ENCODE measurements around the gene NEDD4L. TPM values are rescaled to one million over a fixed set of nuclear protein-coding genes. Genes with fewer than 3 reads are reported as not detected.
A peak's percentile ranks its signal among the peaks of the same experiment; 100 is the strongest.

NEDD4L gene
- total and polyA plus RNA-seq, 2 experiments from 2014 or later: 36.2 to 72.3 TPM

DNA sequence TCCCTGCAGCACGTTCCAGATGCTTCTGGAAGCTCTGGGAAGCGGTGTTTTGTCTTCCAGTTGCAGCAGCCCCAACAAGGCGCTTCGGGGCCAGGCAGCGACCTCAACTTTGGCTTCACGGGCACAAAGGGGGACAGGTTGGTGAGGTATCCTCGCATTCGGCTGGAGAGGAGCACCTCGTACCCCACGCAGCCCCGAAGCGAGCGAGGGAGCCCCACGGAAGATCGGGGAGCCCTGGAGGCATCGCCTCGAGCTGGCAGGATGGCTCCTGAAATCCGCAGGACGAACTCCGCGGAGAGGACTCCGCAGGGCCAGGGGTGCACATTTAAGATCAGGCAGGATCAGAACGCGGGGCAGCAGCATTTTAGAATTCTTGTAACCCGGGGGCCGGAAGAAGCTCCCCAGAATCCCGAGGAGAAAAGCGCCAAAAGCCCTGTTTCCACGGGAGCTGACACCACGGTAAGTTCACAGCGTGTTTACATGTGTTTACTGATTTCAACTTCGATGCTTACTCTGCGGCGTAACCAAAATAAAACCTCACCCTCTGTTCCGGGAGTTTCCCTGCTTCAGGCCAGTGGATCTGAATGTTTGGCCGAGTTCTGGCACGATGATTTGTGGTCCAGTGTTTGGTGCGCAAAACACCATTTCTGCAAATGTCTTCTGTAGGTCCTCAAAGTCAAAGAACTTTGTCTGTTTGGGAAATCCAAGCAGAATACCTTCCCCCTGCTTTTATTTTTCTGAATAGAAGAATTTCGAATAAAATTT, 212.5 kb downstream of the NEDD4L start:
- Histone ChIP-seq H3K36me3 (ENCODE audit: insufficient read depth) (no peaks in the 10 kb centered on the region), H3K4me3 (no peak overlapping the region), H2AFZ (no peak overlapping the region), H4K20me1 (replicated peaks; ENCODE audit: insufficient read depth) (no peaks in the 10 kb centered on the region; the same call in 1 of the 2 replicates), H3K79me2 (replicated peaks; ENCODE audit: insufficient read depth) (peaks cover 52% of the 10 kb centered on the region), H3K27me3 (ENCODE audit: insufficient read depth) (no peaks in the 10 kb centered on the region), H3K4me2 (no peak overlapping the region), H3K27ac (ENCODE audit: low read depth) (peak overlapping the region; percentile 22; the same call in 1 of the 2 replicates), H3F3A (replicated peaks; ENCODE audit: low read depth) (no peaks in the 10 kb centered on the region), H3K9me2 (ENCODE audit: insufficient read depth) (no peaks in the 10 kb centered on the region), H3K4me1 (ENCODE audit: insufficient read depth) (peaks cover 52% of the 10 kb centered on the region)
- peaks cover 68% of the 10 kb centered on the region for H3K4me1 Mint-ChIP-seq
- peak overlapping the region; percentile 76 for H3K27ac Mint-ChIP-seq
- no peak for DNase-seq (ENCODE audit: low spot score)
- TF ChIP-seq, protein P1, sequence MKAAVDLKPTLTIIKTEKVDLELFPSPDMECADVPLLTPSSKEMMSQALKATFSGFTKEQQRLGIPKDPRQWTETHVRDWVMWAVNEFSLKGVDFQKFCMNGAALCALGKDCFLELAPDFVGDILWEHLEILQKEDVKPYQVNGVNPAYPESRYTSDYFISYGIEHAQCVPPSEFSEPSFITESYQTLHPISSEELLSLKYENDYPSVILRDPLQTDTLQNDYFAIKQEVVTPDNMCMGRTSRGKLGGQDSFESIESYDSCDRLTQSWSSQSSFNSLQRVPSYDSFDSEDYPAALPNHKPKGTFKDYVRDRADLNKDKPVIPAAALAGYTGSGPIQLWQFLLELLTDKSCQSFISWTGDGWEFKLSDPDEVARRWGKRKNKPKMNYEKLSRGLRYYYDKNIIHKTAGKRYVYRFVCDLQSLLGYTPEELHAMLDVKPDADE (IDR thresholded peaks at IDR 0.05): no peak
- TF ChIP-seq CREB1 (CRISPR knock-in tag; IDR thresholded peaks at IDR 0.05; ENCODE audit: low read depth): no peak
- TF ChIP-seq NANOG (IDR thresholded peaks at IDR 0.05; ENCODE audit: borderline replicate concordance): no peak
- no peak for TF ChIP-seq REST (IDR thresholded peaks at IDR 0.05; ENCODE audit: unreplicated experiment)
- peaks cover 7% of the 10 kb centered on the region for H3K27me3 Mint-ChIP-seq (ENCODE audit: insufficient read depth, low read depth, poor library complexity)
- ATAC-seq: no peak
- H3K36me3 Mint-ChIP-seq (ENCODE audit: low read depth): peaks cover 12% of the 10 kb centered on the region; the same call in 2 of the 3 replicates
- H3K9me3 Mint-ChIP-seq: no peaks in the 10 kb centered on the region
- no peak overlapping the region for H3K4me3 Mint-ChIP-seq

GRCh38 chr18:58257461-58257860, 213.4 kb downstream of the NEDD4L start:
- H3K4me3 ChIP-seq: no peak overlapping the region
- H3K4me2 ChIP-seq: no peak overlapping the region
- no peaks in the 10 kb centered on the region for H3K9me2 ChIP-seq (ENCODE audit: insufficient read depth)
- H4K20me1 ChIP-seq (replicated peaks; ENCODE audit: insufficient read depth): no peaks in the 10 kb centered on the region; the same call in 1 of the 2 replicates
- peaks cover 62% of the 10 kb centered on the region for H3K4me1 Mint-ChIP-seq
- peaks cover 60% of the 10 kb centered on the region for H3K79me2 ChIP-seq (replicated peaks; ENCODE audit: insufficient read depth)
- H3K27ac ChIP-seq (ENCODE audit: low read depth): no peak overlapping the region
- H3K36me3 ChIP-seq (ENCODE audit: insufficient read depth): no peaks in the 10 kb centered on the region
- no peak overlapping the region for H3K4me3 Mint-ChIP-seq
- peak overlapping the region; percentile 76 for H3K27ac Mint-ChIP-seq
- H3K27me3 ChIP-seq (ENCODE audit: insufficient read depth): no peaks in the 10 kb centered on the region
- ATAC-seq (no peak), DNase-seq (ENCODE audit: low spot score) (no peak)
- no peak overlapping the region for H2AFZ ChIP-seq
- peaks cover 12% of the 10 kb centered on the region; the same call in 2 of the 3 replicates for H3K36me3 Mint-ChIP-seq (ENCODE audit: low read depth)
- no peaks in the 10 kb centered on the region for H3F3A ChIP-seq (replicated peaks; ENCODE audit: low read depth)
- H3K9me3 Mint-ChIP-seq: no peaks in the 10 kb centered on the region
- H3K27me3 Mint-ChIP-seq (ENCODE audit: insufficient read depth, low read depth, poor library complexity): peaks cover 7% of the 10 kb centered on the region
- peaks cover 47% of the 10 kb centered on the region for H3K4me1 ChIP-seq (ENCODE audit: insufficient read depth)
- TF ChIP-seq ZNF331 (CRISPR knock-in tag; IDR thresholded peaks at IDR 0.05; ENCODE audit: low read depth) (no peak), CREB1 (CRISPR knock-in tag; IDR thresholded peaks at IDR 0.05; ENCODE audit: low read depth) (no peak), NANOG (IDR thresholded peaks at IDR 0.05; ENCODE audit: borderline replicate concordance) (no peak), ZNF114 (CRISPR knock-in tag; IDR thresholded peaks at IDR 0.05) (no peak), JUNB (IDR thresholded peaks at IDR 0.05; ENCODE audit: unreplicated experiment) (no peak), REST (IDR thresholded peaks at IDR 0.05; ENCODE audit: unreplicated experiment) (no peak), EZH2 (IDR thresholded peaks at IDR 0.05; ENCODE audit: low read depth, unreplicated experiment) (no peak), STAT1 (IDR thresholded peaks at IDR 0.05; ENCODE audit: unreplicated experiment) (no peak), EZH2phosphoT487 (IDR thresholded peaks at IDR 0.05; ENCODE audit: unreplicated experiment) (no peak), POLR2AphosphoS5 (IDR thresholded peaks at IDR 0.05; ENCODE audit: low read depth) (no peak)
- TF ChIP-seq, protein P2, sequence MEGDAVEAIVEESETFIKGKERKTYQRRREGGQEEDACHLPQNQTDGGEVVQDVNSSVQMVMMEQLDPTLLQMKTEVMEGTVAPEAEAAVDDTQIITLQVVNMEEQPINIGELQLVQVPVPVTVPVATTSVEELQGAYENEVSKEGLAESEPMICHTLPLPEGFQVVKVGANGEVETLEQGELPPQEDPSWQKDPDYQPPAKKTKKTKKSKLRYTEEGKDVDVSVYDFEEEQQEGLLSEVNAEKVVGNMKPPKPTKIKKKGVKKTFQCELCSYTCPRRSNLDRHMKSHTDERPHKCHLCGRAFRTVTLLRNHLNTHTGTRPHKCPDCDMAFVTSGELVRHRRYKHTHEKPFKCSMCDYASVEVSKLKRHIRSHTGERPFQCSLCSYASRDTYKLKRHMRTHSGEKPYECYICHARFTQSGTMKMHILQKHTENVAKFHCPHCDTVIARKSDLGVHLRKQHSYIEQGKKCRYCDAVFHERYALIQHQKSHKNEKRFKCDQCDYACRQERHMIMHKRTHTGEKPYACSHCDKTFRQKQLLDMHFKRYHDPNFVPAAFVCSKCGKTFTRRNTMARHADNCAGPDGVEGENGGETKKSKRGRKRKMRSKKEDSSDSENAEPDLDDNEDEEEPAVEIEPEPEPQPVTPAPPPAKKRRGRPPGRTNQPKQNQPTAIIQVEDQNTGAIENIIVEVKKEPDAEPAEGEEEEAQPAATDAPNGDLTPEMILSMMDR (conservative IDR thresholded peaks at IDR 0.05; ENCODE audit: low read depth in 2 of 2): no peak
